Adrenal gland (tissue), 5 donors: Measurements from ENCODE around the gene THSD4.

ENCODE experiments used
- POLR2A ChIP-seq, 2 donors: fragments of 450-650 bp; IDR thresholded peaks; one replicate each; pipeline ENCODE4 v1.6.1; 2017; ENCODE audit warnings: antibody characterized with exemption in 2 of 2, mild to moderate bottlenecking in 2 of 2, moderate library complexity in 1 of 2
- TF ChIP-seq, protein P1 (sequence below), 6 experiments: fragments of 450-650 bp in 4 of 6; fragments of 200-600 bp in 2 of 6; sonication (generic) in 1 of 6; IDR thresholded peaks; 1 replicate in 5 of 6; 2 replicates in 1 of 6; pipeline versions ENCODE4 v1.5.1 to v1.8.0; 2016 to 2021; ENCODE audit warnings: antibody characterized with exemption in 6 of 6, mild to moderate bottlenecking in 2 of 6, moderate library complexity in 1 of 6
- donor health status: DM: no; HTN: no; CAD: no.

DNA sequence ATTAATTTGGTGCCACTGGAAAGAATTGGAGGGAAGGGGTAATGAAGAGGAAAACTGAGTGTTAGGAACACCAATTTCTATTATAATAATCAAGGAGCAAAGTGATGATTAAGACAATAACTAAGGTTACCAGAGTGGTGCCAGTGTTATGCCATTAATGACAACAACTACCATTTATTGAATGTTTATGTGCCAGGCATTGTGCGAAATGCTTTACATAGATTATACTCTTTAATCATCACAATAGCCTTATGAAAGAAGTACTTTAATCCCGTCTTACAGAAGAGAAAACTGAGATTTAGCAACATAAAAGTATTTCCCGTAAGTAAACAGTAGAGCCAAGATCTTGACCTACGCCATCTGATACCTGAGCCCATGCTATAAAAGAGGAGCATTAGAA lies 507.8 kb downstream of the THSD4 start:
- TF ChIP-seq POLR2A (IDR thresholded peaks at IDR 0.05), result no peak
- TF ChIP-seq, protein P1, sequence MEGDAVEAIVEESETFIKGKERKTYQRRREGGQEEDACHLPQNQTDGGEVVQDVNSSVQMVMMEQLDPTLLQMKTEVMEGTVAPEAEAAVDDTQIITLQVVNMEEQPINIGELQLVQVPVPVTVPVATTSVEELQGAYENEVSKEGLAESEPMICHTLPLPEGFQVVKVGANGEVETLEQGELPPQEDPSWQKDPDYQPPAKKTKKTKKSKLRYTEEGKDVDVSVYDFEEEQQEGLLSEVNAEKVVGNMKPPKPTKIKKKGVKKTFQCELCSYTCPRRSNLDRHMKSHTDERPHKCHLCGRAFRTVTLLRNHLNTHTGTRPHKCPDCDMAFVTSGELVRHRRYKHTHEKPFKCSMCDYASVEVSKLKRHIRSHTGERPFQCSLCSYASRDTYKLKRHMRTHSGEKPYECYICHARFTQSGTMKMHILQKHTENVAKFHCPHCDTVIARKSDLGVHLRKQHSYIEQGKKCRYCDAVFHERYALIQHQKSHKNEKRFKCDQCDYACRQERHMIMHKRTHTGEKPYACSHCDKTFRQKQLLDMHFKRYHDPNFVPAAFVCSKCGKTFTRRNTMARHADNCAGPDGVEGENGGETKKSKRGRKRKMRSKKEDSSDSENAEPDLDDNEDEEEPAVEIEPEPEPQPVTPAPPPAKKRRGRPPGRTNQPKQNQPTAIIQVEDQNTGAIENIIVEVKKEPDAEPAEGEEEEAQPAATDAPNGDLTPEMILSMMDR (IDR thresholded peaks at IDR 0.05), result no peak
